OCI-LY7 (cell line): ENCODE data around the gene PPAN. TPM values are rescaled to one million over a fixed set of nuclear protein-coding genes. Genes with fewer than 3 reads are reported as not detected.
A peak's percentile ranks its signal among the peaks of the same experiment; 100 is the strongest.

Source experiments
- BruUV-seq: library from RNA; stranded (reverse); fragments of 400-500 nt; replicated peaks from 2 replicates; lab custom pipeline; 2021; lab: Mats Ljungman, UMichigan
- CTCF ChIA-PET: fragments of 300-600 bp; sonication (Branson Sonifier 250); formaldehyde crosslinking; loops from one replicate; lab custom pipeline; 2022; ENCODE audit warnings: antibody characterized with exemption; ENCODE audit not compliant: unreplicated experiment; lab: Charles Lee
- POLR2A ChIA-PET: fragments of 300-600 bp; sonication (Branson Sonifier 250); formaldehyde crosslinking; loops from one replicate; lab custom pipeline; 2022; ENCODE audit warnings: antibody characterized with exemption; lab: Charles Lee
- DNase-seq: peaks from one replicate; pipeline ENCODE4 v3.0.0-alpha.2; 2015; ENCODE audit warnings: low spot score
- H2AFZ ChIP-seq: fragments of 200-600 bp; sonication (generic), shearing (Covaris generic); 2 replicates; pipeline ENCODE4 v1.6.1; 2014; ENCODE audit warnings: mild to moderate bottlenecking, antibody characterized with exemption, low read length, moderate library complexity
- H3K27ac ChIP-seq: fragments of 200-600 bp; sonication (generic); 2 replicates; pipeline ENCODE4 v1.5.1; 2014; ENCODE audit warnings: mixed run types, low read depth, mild to moderate bottlenecking, moderate library complexity, low read length, inconsistent platforms; ENCODE audit not compliant: poor library complexity, severe bottlenecking
- H3K36me3 ChIP-seq: fragments of 200-600 bp; sonication (generic); 2 replicates; pipeline ENCODE4 v1.6.1; 2014; ENCODE audit warnings: mild to moderate bottlenecking, antibody characterized with exemption, low read length, moderate library complexity, mixed read lengths; ENCODE audit not compliant: insufficient read depth
- H3K4me1 ChIP-seq: fragments of 200-600 bp; sonication (generic); 2 replicates; pipeline ENCODE4 v1.5.1; 2014; ENCODE audit warnings: mild to moderate bottlenecking, low read length; ENCODE audit not compliant: insufficient read depth, poor library complexity, severe bottlenecking
- H3K4me2 ChIP-seq: fragments of 200-600 bp; sonication (generic); 2 replicates; pipeline ENCODE4 v1.6.1; 2014; ENCODE audit warnings: mild to moderate bottlenecking, low read length
- H3K4me3 ChIP-seq: fragments of 200-600 bp; sonication (generic); 2 replicates; pipeline ENCODE4 v1.5.1; 2014; ENCODE audit warnings: mild to moderate bottlenecking, low read depth, low read length; ENCODE audit not compliant: poor library complexity, severe bottlenecking
- H3K79me2 ChIP-seq: fragments of 200-600 bp; sonication (generic); 2 replicates; pipeline ENCODE4 v1.6.1; 2016; ENCODE audit warnings: low read depth, mild to moderate bottlenecking, low read length, moderate library complexity, mixed read lengths; ENCODE audit not compliant: insufficient read depth
- H3K9me2 ChIP-seq: fragments of 200-600 bp; sonication (generic); 2 replicates; pipeline ENCODE4 v1.6.1; 2016; ENCODE audit warnings: mild to moderate bottlenecking, low read length, mixed read lengths; ENCODE audit not compliant: insufficient read depth
- H3K9me3 ChIP-seq: fragments of 200-600 bp; sonication (generic); 2 replicates; pipeline ENCODE4 v1.6.1; 2014; ENCODE audit warnings: mild to moderate bottlenecking, mixed run types, low read length, mixed read lengths
- H4K20me1 ChIP-seq: fragments of 200-600 bp; sonication (generic); 2 replicates; pipeline ENCODE4 v1.6.1; 2014; ENCODE audit warnings: mild to moderate bottlenecking, antibody characterized with exemption, low read length, moderate library complexity, mixed read lengths; ENCODE audit not compliant: insufficient read depth
- EZH2phosphoT487 ChIP-seq: fragments of 200-600 bp; sonication (generic); IDR thresholded peaks from 2 replicates; pipeline ENCODE4 v1.6.1; 2018; ENCODE audit warnings: low read depth, borderline replicate concordance, mild to moderate bottlenecking, mixed run types, antibody characterized with exemption, low read length, moderate library complexity, mixed read lengths
- intact Hi-C: fragments of 100-400 bp; cut with micrococcal nuclease; formaldehyde crosslinking; loops from one replicate; pipeline ENCODE4 v1.10.0; 2022; ENCODE audit not compliant: unreplicated experiment
- total RNA-seq, 2 experiments: library from RNA; depleted of rRNA in 1 of 2; stranded (reverse); fragments of >200 nt in 1 of 2; shearing (Covaris generic) in 1 of 2; gene quantifications; 2 replicates each; pipeline ENCODE4 v1.2.3, GENCODE V29; 2014 to 2022
- TF ChIP-seq, protein P1 (sequence below): fragments of 200-600 bp; sonication (generic); conservative IDR thresholded peaks from 2 replicates; pipeline ENCODE4 v1.5.1; 2014; ENCODE audit warnings: mild to moderate bottlenecking, antibody characterized with exemption, low read length, moderate library complexity, mixed read lengths

Gene PPAN
- total RNA-seq, 2 experiments from 2014 or later, result 77.1 to 116 TPM

- Histone ChIP-seq H3K9me2 (no peaks in the 10 kb centered on the region), H3K79me2 (peaks cover 32% of the 10 kb centered on the region), H2AFZ (no peak overlapping the region), H3K4me2 (peak overlapping the region; percentile 91), H3K4me1 (peaks cover 58% of the 10 kb centered on the region), H3K4me3 (peak overlapping the region; percentile 99), H3K27ac (no peak overlapping the region), H3K9me3 (no peaks in the 10 kb centered on the region), H4K20me1 (no peaks in the 10 kb centered on the region), H3K36me3 (peaks cover 60% of the 10 kb centered on the region)
- no peak for DNase-seq
- POLR2A ChIA-PET, result interaction anchor here (1.0 kb wide), 1 partner anchor 93 kb away, joined by 3 read pairs; no protein-coding TSS in a partner anchor
- BruUV-seq, result no TSS peak
- intact Hi-C loops, result loop anchor here (10.0 kb wide), 2 partner anchors 127 to 297 kb away; partner anchors contain the start of genes CDC37 and S1PR2
- TF ChIP-seq, protein P1, sequence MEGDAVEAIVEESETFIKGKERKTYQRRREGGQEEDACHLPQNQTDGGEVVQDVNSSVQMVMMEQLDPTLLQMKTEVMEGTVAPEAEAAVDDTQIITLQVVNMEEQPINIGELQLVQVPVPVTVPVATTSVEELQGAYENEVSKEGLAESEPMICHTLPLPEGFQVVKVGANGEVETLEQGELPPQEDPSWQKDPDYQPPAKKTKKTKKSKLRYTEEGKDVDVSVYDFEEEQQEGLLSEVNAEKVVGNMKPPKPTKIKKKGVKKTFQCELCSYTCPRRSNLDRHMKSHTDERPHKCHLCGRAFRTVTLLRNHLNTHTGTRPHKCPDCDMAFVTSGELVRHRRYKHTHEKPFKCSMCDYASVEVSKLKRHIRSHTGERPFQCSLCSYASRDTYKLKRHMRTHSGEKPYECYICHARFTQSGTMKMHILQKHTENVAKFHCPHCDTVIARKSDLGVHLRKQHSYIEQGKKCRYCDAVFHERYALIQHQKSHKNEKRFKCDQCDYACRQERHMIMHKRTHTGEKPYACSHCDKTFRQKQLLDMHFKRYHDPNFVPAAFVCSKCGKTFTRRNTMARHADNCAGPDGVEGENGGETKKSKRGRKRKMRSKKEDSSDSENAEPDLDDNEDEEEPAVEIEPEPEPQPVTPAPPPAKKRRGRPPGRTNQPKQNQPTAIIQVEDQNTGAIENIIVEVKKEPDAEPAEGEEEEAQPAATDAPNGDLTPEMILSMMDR, result no peak
- no peak for TF ChIP-seq EZH2phosphoT487
- CTCF ChIA-PET, result interaction anchor here (0.6 to 1.6 kb wide), 2 partner anchors 10 to 222 kb away, joined by 3 to 7 read pairs; no protein-coding TSS in a partner anchor
Observed at GRCh38 chr19:10107817-10108367, 1.7 kb downstream of the PPAN start.

- H3K4me2 ChIP-seq, result no peak overlapping the region
- no peaks in the 10 kb centered on the region for H3K9me3 ChIP-seq
- BruUV-seq, result no TSS peak
- ChIA-PET POLR2A (no interaction called here), CTCF (no interaction called here)
- no peak for DNase-seq
- no peak overlapping the region for H3K4me3 ChIP-seq
- no peak overlapping the region for H3K27ac ChIP-seq
- TF ChIP-seq, protein P1, result no peak
- TF ChIP-seq EZH2phosphoT487, result no peak
- intact Hi-C loops, result loop anchor here (10.0 kb wide), 2 partner anchors 125 to 295 kb away; partner anchors contain the start of genes CDC37 and S1PR2
- peaks cover 32% of the 10 kb centered on the region for H3K79me2 ChIP-seq
- H3K9me2 ChIP-seq, result no peaks in the 10 kb centered on the region
- no peak overlapping the region for H2AFZ ChIP-seq
- H3K36me3 ChIP-seq, result peaks cover 75% of the 10 kb centered on the region
- no peaks in the 10 kb centered on the region for H4K20me1 ChIP-seq
- H3K4me1 ChIP-seq, result peaks cover 52% of the 10 kb centered on the region
Observed at GRCh38 chr19:10109528-10109927, 3.4 kb downstream of the PPAN start.
